ENCODE data around the gene BMP5. TPM values are rescaled to one million over a fixed set of nuclear protein-coding genes. Genes with fewer than 3 reads are reported as not detected.

Gene BMP5
- total and polyA plus RNA-seq, 2 donors (not counting 1 experiment from before 2014, with no cell fraction given), result 1.5 TPM; not detected in 1

DNA sequence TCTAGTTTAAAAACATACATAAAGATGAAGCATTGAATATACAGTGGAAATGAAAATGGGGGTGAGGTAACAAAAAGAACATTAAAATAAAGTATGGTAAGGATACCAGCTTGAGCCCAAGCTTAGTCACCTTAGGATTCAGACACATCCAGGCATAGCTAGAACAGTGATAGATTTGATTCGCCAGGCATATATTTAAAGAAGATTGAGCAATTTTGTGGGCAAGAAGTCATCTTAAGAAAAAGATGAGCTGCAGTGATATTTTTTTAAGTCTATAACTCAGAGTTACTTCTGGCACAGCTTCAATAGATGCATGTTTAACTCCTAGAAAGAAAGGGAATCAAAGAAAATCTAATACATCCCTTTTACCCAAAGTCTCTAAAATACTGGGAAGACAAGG, 97.9 kb downstream of the BMP5 start:
- H3K36me3 ChIP-seq (ENCODE audit: control insufficient read depth, insufficient read depth, low read length), result no peaks in the 10 kb centered on the region
- H2AFZ ChIP-seq (ENCODE audit: low read length), result no peak overlapping the region
- no peak overlapping the region for H3K9ac ChIP-seq (ENCODE audit: insufficient read depth, low read length)
- H3K4me3 ChIP-seq (replicated peaks in 1 of 4; ENCODE audit: control extremely low read depth in 1 of 4, insufficient read depth in 1 of 4, low read depth in 3 of 4, low read length in 4 of 4), result no peak overlapping the region
- TF ChIP-seq EZH2 (IDR thresholded peaks at IDR 0.05; ENCODE audit: low read length, missing control alignments), result no peak
- TF ChIP-seq, protein P1, sequence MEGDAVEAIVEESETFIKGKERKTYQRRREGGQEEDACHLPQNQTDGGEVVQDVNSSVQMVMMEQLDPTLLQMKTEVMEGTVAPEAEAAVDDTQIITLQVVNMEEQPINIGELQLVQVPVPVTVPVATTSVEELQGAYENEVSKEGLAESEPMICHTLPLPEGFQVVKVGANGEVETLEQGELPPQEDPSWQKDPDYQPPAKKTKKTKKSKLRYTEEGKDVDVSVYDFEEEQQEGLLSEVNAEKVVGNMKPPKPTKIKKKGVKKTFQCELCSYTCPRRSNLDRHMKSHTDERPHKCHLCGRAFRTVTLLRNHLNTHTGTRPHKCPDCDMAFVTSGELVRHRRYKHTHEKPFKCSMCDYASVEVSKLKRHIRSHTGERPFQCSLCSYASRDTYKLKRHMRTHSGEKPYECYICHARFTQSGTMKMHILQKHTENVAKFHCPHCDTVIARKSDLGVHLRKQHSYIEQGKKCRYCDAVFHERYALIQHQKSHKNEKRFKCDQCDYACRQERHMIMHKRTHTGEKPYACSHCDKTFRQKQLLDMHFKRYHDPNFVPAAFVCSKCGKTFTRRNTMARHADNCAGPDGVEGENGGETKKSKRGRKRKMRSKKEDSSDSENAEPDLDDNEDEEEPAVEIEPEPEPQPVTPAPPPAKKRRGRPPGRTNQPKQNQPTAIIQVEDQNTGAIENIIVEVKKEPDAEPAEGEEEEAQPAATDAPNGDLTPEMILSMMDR (conservative IDR thresholded peaks at IDR 0.05 in 1 of 2, IDR thresholded peaks at IDR 0.05 in 1 of 2; ENCODE audit: low read depth in 1 of 2, low read length in 2 of 2), result no peak
- H3K9me3 ChIP-seq (ENCODE audit: control insufficient read depth, insufficient read depth, low read depth, low read length), result no peaks in the 10 kb centered on the region
- no peaks in the 10 kb centered on the region for H3K4me1 ChIP-seq (ENCODE audit: control insufficient read depth, extremely low read depth, insufficient read depth, low read length)
- H3K27me3 ChIP-seq (ENCODE audit: control insufficient read depth, insufficient read depth, low read length), result no peaks in the 10 kb centered on the region
- H3K79me2 ChIP-seq (ENCODE audit: control insufficient read depth, insufficient read depth, low read length), result no peaks in the 10 kb centered on the region
- no peak overlapping the region for H3K4me2 ChIP-seq (ENCODE audit: extremely low read depth, insufficient read depth, low read length)
- H4K20me1 ChIP-seq (ENCODE audit: control insufficient read depth, extremely low read depth, insufficient read depth, low read length), result no peaks in the 10 kb centered on the region
- peak in 1 of 2 donors; percentile 28 for DNase-seq (ENCODE audit: low read depth in 2 of 2)
- no peak overlapping the region for H3K27ac ChIP-seq (ENCODE audit: insufficient read depth, low read length)

DNA sequence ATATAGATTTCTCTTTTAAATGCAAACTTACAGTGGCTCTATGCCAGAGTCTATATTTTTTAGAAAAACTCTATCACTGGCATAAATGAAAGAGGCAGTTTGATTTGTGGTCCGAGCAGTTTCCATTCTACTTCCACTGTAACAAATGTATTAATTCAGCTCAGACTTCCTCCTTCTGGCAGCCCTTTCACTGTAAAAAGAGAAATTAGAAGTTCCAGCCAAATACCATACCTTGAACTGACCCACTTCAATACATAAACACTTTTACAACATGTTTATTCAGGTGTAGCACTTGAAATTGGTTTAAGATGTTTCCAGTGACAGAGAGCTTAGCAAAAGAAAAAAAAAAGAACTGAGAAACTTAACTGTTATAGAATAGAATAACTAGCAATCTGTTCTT, 99.3 kb downstream of the BMP5 start:
- no peak overlapping the region for H3K9ac ChIP-seq (ENCODE audit: insufficient read depth, low read length)
- H2AFZ ChIP-seq (ENCODE audit: low read length), result no peak overlapping the region
- no peaks in the 10 kb centered on the region for H3K27me3 ChIP-seq (ENCODE audit: control insufficient read depth, insufficient read depth, low read length)
- no peaks in the 10 kb centered on the region for H3K36me3 ChIP-seq (ENCODE audit: control insufficient read depth, insufficient read depth, low read length)
- H3K9me3 ChIP-seq (ENCODE audit: control insufficient read depth, insufficient read depth, low read depth, low read length), result no peaks in the 10 kb centered on the region
- no peak for TF ChIP-seq EZH2 (IDR thresholded peaks at IDR 0.05; ENCODE audit: low read length, missing control alignments)
- TF ChIP-seq, protein P1 (conservative IDR thresholded peaks at IDR 0.05 in 1 of 2, IDR thresholded peaks at IDR 0.05 in 1 of 2; ENCODE audit: low read depth in 1 of 2, low read length in 2 of 2), result no peak
- H3K79me2 ChIP-seq (ENCODE audit: control insufficient read depth, insufficient read depth, low read length), result no peaks in the 10 kb centered on the region
- no peak overlapping the region for H3K4me2 ChIP-seq (ENCODE audit: extremely low read depth, insufficient read depth, low read length)
- no peak overlapping the region for H3K4me3 ChIP-seq (replicated peaks in 1 of 4; ENCODE audit: control extremely low read depth in 1 of 4, insufficient read depth in 1 of 4, low read depth in 3 of 4, low read length in 4 of 4)
- peak in 1 of 2 donors; percentile 7 for DNase-seq (ENCODE audit: low read depth in 2 of 2)
- no peak overlapping the region for H3K27ac ChIP-seq (ENCODE audit: insufficient read depth, low read length)
- H4K20me1 ChIP-seq (ENCODE audit: control insufficient read depth, extremely low read depth, insufficient read depth, low read length), result no peaks in the 10 kb centered on the region
- no peaks in the 10 kb centered on the region for H3K4me1 ChIP-seq (ENCODE audit: control insufficient read depth, extremely low read depth, insufficient read depth, low read length)

DNA sequence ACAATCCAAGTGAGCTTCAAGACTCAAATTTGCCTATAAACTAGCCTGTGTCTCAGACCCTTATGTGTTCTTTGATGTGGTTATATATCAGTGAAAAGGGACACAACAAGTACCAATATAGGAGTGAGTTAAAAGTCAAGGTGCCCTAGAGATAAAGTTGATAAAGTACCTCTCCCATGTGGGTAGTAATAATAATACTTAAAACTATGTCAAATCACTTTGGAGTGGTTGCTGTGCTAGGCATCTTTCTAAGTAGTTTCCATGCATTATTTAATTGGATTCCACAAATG, 100.4 kb downstream of the BMP5 start:
- Histone ChIP-seq H3K4me2 (ENCODE audit: extremely low read depth, insufficient read depth, low read length) (no peak overlapping the region), H3K27me3 (ENCODE audit: control insufficient read depth, insufficient read depth, low read length) (no peaks in the 10 kb centered on the region), H3K9ac (ENCODE audit: insufficient read depth, low read length) (no peak overlapping the region), H3K79me2 (ENCODE audit: control insufficient read depth, insufficient read depth, low read length) (no peaks in the 10 kb centered on the region), H3K4me1 (ENCODE audit: control insufficient read depth, extremely low read depth, insufficient read depth, low read length) (no peaks in the 10 kb centered on the region), H3K27ac (ENCODE audit: insufficient read depth, low read length) (no peak overlapping the region), H3K9me3 (ENCODE audit: control insufficient read depth, insufficient read depth, low read depth, low read length) (no peaks in the 10 kb centered on the region), H2AFZ (ENCODE audit: low read length) (no peak overlapping the region), H4K20me1 (ENCODE audit: control insufficient read depth, extremely low read depth, insufficient read depth, low read length) (no peaks in the 10 kb centered on the region), H3K36me3 (ENCODE audit: control insufficient read depth, insufficient read depth, low read length) (no peaks in the 10 kb centered on the region), H3K4me3 (replicated peaks in 1 of 4; ENCODE audit: control extremely low read depth in 1 of 4, insufficient read depth in 1 of 4, low read depth in 3 of 4, low read length in 4 of 4) (no peak overlapping the region)
- no peak for DNase-seq (ENCODE audit: low read depth in 2 of 2)
- TF ChIP-seq, protein P1 (conservative IDR thresholded peaks at IDR 0.05 in 1 of 2, IDR thresholded peaks at IDR 0.05 in 1 of 2; ENCODE audit: low read depth in 1 of 2, low read length in 2 of 2), result no peak
- no peak for TF ChIP-seq EZH2 (IDR thresholded peaks at IDR 0.05; ENCODE audit: low read length, missing control alignments)
